8988T (cell line): ENCODE measurements around the gene COA8.

Source experiments
- DNase-seq: peaks from one replicate; pipeline ENCODE4 v3.0.0; 2011

COA8 gene

GRCh38 chr14:103550451-103551337 is 12.1 kb upstream of the COA8 start:
- DNase-seq: no peak

GRCh38 chr14:103551338-103551762 is 11.4 kb upstream of the COA8 start:
- DNase-seq: no peak

GRCh38 chr14:103552011-103552845 is 10.5 kb upstream of the COA8 start:
- DNase-seq: no peak

GRCh38 chr14:103552846-103553210 is 9.9 kb upstream of the COA8 start:
- DNase-seq: no peak

- DNase-seq: no peak
These were observed 7.0 kb upstream of the COA8 start for GRCh38 chr14:103555559-103556337.

GRCh38 chr14:103556946-103557758 is 5.6 kb upstream of the COA8 start:
- DNase-seq: no peak

- no peak for DNase-seq
These were observed 4.5 kb upstream of the COA8 start for GRCh38 chr14:103558071-103558882.

- DNase-seq: no peak
These were observed 3.0 kb upstream of the COA8 start for GRCh38 chr14:103559766-103560165.

GRCh38 chr14:103560691-103561090 is 2.1 kb upstream of the COA8 start:
- DNase-seq: no peak

- no peak for DNase-seq
These were observed 1.2 kb upstream of the COA8 start for GRCh38 chr14:103561381-103562178.

- no peak for DNase-seq
These were observed 656 bp upstream of the COA8 start for GRCh38 chr14:103562179-103562428.

GRCh38 chr14:103563226-103563620 is 463 bp downstream of the COA8 start:
- DNase-seq: no peak

GRCh38 chr14:103563844-103564505 is 1.2 kb downstream of the COA8 start:
- DNase-seq: no peak

GRCh38 chr14:103568952-103569351 is 6.2 kb downstream of the COA8 start:
- DNase-seq: no peak

GRCh38 chr14:103569408-103569807 is 6.6 kb downstream of the COA8 start:
- DNase-seq: no peak

- no peak for DNase-seq
These were observed 11.3 kb downstream of the COA8 start for GRCh38 chr14:103574104-103574503.

GRCh38 chr14:103574707-103575285 is 12.0 kb downstream of the COA8 start:
- DNase-seq: no peak

- DNase-seq: no peak
These were observed 13.7 kb downstream of the COA8 start for GRCh38 chr14:103576371-103577024.

- no peak for DNase-seq
These were observed 15.8 kb downstream of the COA8 start for GRCh38 chr14:103578401-103579075.
